Left lung (tissue), 10 donors: Measurements from ENCODE around the gene SHISA6. TPM values are rescaled to one million over a fixed set of nuclear protein-coding genes. Genes with fewer than 3 reads are reported as not detected.

Experiments used
- ATAC-seq: fragments of 200-7000 bp; cut with Tn5 transposase; one replicate; pipeline ENCODE4 v1.9.1; 2020; ENCODE audit warnings: moderate library complexity
- DNase-seq, 4 donors: peaks; one replicate each; pipeline ENCODE4 v3.0.0-alpha.2; 2013 to 2020
- H3K27ac ChIP-seq, 2 donors: fragments of 200-600 bp; sonication (generic) in 1 of 2; one replicate each; pipeline versions ENCODE4 v1.5.0 to v1.8.0; 2020 to 2021
- H3K27me3 ChIP-seq, 2 donors: fragments of 200-600 bp; sonication (generic) in 1 of 2; one replicate each; pipeline versions ENCODE4 v1.5.0 to v1.8.0; 2020 to 2021
- H3K36me3 ChIP-seq, 2 donors: fragments of 200-600 bp; sonication (generic) in 1 of 2; one replicate each; pipeline versions ENCODE4 v1.5.0 to v1.8.0; 2020 to 2021
- H3K4me1 ChIP-seq, 2 donors: fragments of 200-600 bp; one replicate each; pipeline ENCODE4 v1.8.0; 2021
- H3K4me3 ChIP-seq, 2 donors: fragments of 200-600 bp; sonication (generic) in 1 of 2; one replicate each; pipeline versions ENCODE4 v1.5.0 to v1.8.0; 2020 to 2021; ENCODE audit warnings: mild to moderate bottlenecking in 1 of 2
- H3K9me3 ChIP-seq, 2 donors: fragments of 200-600 bp; sonication (generic) in 1 of 2; one replicate each; pipeline versions ENCODE4 v1.5.0 to v1.8.0; 2020 to 2021
- intact Hi-C, 2 donors: fragments of 100-400 bp; cut with DNase I; formaldehyde crosslinking; loops; one replicate each; pipeline versions ENCODE4 v1.11.2 to v1.14.2; 2022
- polyA plus RNA-seq, 6 donors: library from polyadenylated mRNA; unstranded; fragments of 120-200 nt; gene quantifications; one replicate each; pipeline ENCODE4 v1.2.1, GENCODE V29; 2013; ENCODE audit not compliant: insufficient read length in 6 of 6
- total RNA-seq, 2 donors: library from RNA; stranded (reverse); fragmentation: NEBNext Ultra II Directional; extraction: Animal tissue kit (Norgen Biotek cat#: 25700); gene quantifications; one replicate each; pipeline ENCODE4 v1.2.1, GENCODE V29; 2021
- TF ChIP-seq, protein P1 (sequence below), 2 donors: fragments of 200-600 bp; sonication (generic) in 1 of 2; IDR thresholded peaks; one replicate each; pipeline versions ENCODE4 v1.5.0 to v1.8.0; 2021; ENCODE audit warnings: antibody characterized with exemption in 2 of 2
- donor health status: DM: no; HTN: yes; CAD: no.
- donor health status: DM: no; HTN: no; CAD: no.

The SHISA6 gene
- total and polyA plus RNA-seq, 8 donors: 0.06 to 0.38 (median 0.19) TPM; not detected in 1

DNA sequence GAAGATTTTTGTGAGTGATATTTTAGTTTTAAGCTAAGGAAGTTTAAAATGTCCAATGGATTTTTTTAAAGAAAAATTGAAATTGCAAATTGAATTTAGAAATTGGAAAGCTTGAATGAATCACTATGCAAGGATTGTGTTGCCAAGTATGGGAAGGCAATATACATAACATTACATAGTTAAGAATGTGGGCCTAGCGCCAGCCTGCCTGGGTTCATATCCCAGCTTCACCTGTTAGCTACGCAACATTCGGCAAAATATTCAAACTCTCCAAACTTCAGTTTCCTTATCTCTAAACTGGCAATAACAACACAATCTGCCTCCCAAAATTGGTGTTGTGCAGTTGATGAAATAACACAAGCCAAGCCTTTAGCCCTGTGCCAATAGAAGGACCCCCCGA lies 306.8 kb downstream of the SHISA6 start:
- H3K27ac ChIP-seq: no peak overlapping the region
- intact Hi-C loops: no loop called here
- H3K4me3 ChIP-seq: no peak overlapping the region
- no peak for DNase-seq
- no peak for ATAC-seq
- TF ChIP-seq, protein P1, sequence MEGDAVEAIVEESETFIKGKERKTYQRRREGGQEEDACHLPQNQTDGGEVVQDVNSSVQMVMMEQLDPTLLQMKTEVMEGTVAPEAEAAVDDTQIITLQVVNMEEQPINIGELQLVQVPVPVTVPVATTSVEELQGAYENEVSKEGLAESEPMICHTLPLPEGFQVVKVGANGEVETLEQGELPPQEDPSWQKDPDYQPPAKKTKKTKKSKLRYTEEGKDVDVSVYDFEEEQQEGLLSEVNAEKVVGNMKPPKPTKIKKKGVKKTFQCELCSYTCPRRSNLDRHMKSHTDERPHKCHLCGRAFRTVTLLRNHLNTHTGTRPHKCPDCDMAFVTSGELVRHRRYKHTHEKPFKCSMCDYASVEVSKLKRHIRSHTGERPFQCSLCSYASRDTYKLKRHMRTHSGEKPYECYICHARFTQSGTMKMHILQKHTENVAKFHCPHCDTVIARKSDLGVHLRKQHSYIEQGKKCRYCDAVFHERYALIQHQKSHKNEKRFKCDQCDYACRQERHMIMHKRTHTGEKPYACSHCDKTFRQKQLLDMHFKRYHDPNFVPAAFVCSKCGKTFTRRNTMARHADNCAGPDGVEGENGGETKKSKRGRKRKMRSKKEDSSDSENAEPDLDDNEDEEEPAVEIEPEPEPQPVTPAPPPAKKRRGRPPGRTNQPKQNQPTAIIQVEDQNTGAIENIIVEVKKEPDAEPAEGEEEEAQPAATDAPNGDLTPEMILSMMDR (IDR thresholded peaks at IDR 0.05): no peak
- H3K4me1 ChIP-seq: no peaks in the 10 kb centered on the region
- no peaks in the 10 kb centered on the region for H3K36me3 ChIP-seq
- H3K27me3 ChIP-seq: no peaks in the 10 kb centered on the region
- H3K9me3 ChIP-seq: peaks cover 0 to 4% of the 10 kb centered on the region in 2 donors

DNA sequence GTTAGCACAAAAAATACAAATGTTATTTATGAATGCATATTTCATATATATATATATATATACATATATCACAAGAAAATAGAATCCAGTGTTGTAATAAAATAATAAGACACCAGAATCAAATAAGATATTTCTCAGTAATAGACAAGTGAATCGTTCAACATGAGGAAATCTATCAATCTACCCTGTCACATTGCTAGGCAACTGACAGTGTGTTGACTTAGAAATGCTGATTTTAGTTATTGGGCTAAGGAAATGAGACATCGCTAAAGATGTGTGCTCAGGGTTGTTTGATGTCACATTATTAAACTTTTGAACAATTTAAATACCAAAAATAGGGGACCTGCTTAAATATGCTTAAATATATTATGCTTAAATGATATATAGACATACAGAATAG lies 307.4 kb downstream of the SHISA6 start:
- no peak overlapping the region for H3K27ac ChIP-seq
- no peak overlapping the region for H3K4me3 ChIP-seq
- ATAC-seq (no peak), DNase-seq (no peak)
- intact Hi-C loops: no loop called here
- H3K36me3 ChIP-seq: no peaks in the 10 kb centered on the region
- no peaks in the 10 kb centered on the region for H3K9me3 ChIP-seq
- no peaks in the 10 kb centered on the region for H3K4me1 ChIP-seq
- TF ChIP-seq, protein P1 (IDR thresholded peaks at IDR 0.05): no peak
- no peaks in the 10 kb centered on the region for H3K27me3 ChIP-seq

DNA sequence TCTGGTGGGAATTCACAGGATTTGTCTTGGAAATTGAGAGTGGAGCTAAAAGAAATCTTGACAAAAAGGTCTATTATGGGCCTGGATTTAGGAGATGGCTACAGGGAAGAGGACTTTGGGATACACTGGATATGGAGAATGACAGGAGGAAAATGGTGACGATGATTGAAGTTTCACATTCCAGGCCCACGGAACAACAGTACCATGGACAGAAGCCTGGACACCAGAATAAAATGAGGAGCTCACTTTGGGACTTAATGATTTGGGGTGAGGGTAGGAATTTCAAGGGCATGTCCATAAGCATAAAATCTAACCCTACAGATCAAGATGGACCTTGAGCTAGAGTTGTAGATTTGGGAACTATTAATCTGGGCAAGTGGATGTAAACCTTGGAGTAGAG lies 309.4 kb downstream of the SHISA6 start:
- DNase-seq (no peak), ATAC-seq (no peak)
- Histone ChIP-seq H3K27me3 (no peaks in the 10 kb centered on the region), H3K36me3 (no peaks in the 10 kb centered on the region), H3K4me1 (no peaks in the 10 kb centered on the region), H3K9me3 (no peaks in the 10 kb centered on the region), H3K27ac (no peak overlapping the region), H3K4me3 (no peak overlapping the region)
- intact Hi-C loops: no loop called here
- TF ChIP-seq, protein P1 (IDR thresholded peaks at IDR 0.05): no peak

DNA sequence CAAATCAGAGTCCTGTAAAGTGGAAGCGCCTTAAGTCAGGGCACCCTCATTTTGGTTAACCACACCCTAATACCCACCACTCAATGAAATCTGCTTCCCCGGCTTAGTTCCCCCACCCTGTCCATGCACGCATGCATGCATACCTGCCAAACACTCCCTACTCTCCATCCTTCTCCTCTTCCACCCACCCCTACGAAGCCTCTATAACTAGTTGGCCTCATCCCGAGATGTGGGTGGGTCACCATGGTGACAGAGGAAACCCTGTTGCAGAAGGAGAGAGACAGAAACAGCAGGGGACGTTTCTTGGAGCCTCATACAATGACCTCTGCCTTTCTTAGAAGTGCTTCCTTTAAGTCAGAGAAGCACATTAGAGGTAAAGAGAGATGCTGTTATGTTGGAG lies 310.4 kb downstream of the SHISA6 start:
- Histone ChIP-seq H3K36me3 (no peaks in the 10 kb centered on the region), H3K9me3 (no peaks in the 10 kb centered on the region), H3K27me3 (no peaks in the 10 kb centered on the region), H3K27ac (no peak overlapping the region), H3K4me3 (no peak overlapping the region), H3K4me1 (no peaks in the 10 kb centered on the region)
- ATAC-seq (no peak), DNase-seq (no peak)
- TF ChIP-seq, protein P1 (IDR thresholded peaks at IDR 0.05): no peak
- intact Hi-C loops: no loop called here

DNA sequence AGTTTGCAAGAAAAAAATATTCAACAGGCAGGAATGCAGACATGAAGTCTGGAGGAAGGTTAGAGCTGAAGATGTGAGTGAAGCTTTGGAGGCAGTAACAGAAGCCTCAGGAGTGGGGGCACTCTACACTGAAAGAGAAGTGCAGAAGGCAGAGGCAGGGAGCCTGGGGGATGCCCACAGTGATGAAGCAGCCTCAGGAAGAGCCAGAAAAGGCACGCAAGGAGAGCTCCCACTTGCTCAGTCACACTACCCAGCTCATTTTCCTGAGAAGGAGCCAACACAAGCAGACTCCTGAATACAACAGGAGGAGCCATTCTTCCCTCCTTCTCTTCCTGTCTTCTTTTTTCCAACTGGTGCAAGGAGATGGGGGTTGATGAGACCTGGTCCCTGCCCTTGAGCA lies 312.1 kb downstream of the SHISA6 start:
- TF ChIP-seq, protein P1 (IDR thresholded peaks at IDR 0.05): no peak
- intact Hi-C loops: no loop called here
- ATAC-seq: no peak

More for the DNA sequence above, 312.1 kb downstream of the SHISA6 start:
- H3K27me3 ChIP-seq: no peaks in the 10 kb centered on the region
- no peak overlapping the region for H3K4me3 ChIP-seq
- no peaks in the 10 kb centered on the region for H3K36me3 ChIP-seq
- no peak for DNase-seq
- H3K27ac ChIP-seq: no peak overlapping the region
- no peaks in the 10 kb centered on the region for H3K4me1 ChIP-seq
- H3K9me3 ChIP-seq: peaks cover 0 to 7% of the 10 kb centered on the region in 2 donors
